Thoracic aorta (tissue), 2 donors: Measurements from ENCODE around the gene SDK1. TPM values are rescaled to one million over a fixed set of nuclear protein-coding genes. Genes with fewer than 3 reads are reported as not detected.

Source experiments
- ATAC-seq: fragments of 150-250 bp; one replicate; pipeline ENCODE4 v1.8.0; 2017; ENCODE audit warnings: low read depth; ENCODE audit not compliant: insufficient number of reproducible peaks, low FRiP score
- DNase-seq: peaks from one replicate; pipeline ENCODE4 v3.0.0-alpha.2; 2020; ENCODE audit warnings: low spot score
- H3K27ac ChIP-seq, 2 donors: fragments of 200-600 bp; sonication (generic); 1 replicate in 1 of 2; 2 replicates in 1 of 2; pipeline ENCODE4 v1.5.1; 2016; ENCODE audit warnings: mild to moderate bottlenecking in 2 of 2, moderate library complexity in 2 of 2
- H3K27me3 ChIP-seq: fragments of 200-600 bp; sonication (generic); replicated peaks from 2 replicates; pipeline ENCODE4 v1.6.0; 2016; ENCODE audit warnings: mild to moderate bottlenecking; ENCODE audit not compliant: insufficient read depth
- H3K36me3 ChIP-seq: fragments of 200-600 bp; sonication (generic); one replicate; pipeline ENCODE4 v1.5.1; 2016
- H3K4me1 ChIP-seq, 2 donors: fragments of 200-600 bp; sonication (generic); 1 replicate in 1 of 2; 2 replicates in 1 of 2; pipeline versions ENCODE4 v1.5.1 to v1.6.0; 2016; ENCODE audit warnings: low read depth in 2 of 2, mild to moderate bottlenecking in 1 of 2; ENCODE audit not compliant: control insufficient read depth in 1 of 2
- H3K4me3 ChIP-seq: fragments of 200-600 bp; sonication (generic); 2 replicates; pipeline ENCODE4 v1.5.1; 2016; ENCODE audit warnings: mild to moderate bottlenecking
- H3K9me3 ChIP-seq: fragments of 200-600 bp; sonication (generic); 2 replicates; pipeline ENCODE4 v1.5.1; 2016
- total RNA-seq, 2 donors: library from RNA; depleted of rRNA; stranded (reverse); fragments of >200 nt; gene quantifications; one replicate each; pipeline versions ENCODE4 v1.1.0 to v1.2.3, GENCODE V29; 2016
- TF ChIP-seq, protein P1 (sequence below): fragments of 200-600 bp; sonication (generic); IDR thresholded peaks from one replicate; pipeline ENCODE4 v1.5.1; 2019; ENCODE audit warnings: antibody characterized with exemption

SDK1 gene
- total RNA-seq, 2 donors from 2014 or later: 27.5 to 29.2 TPM

DNA sequence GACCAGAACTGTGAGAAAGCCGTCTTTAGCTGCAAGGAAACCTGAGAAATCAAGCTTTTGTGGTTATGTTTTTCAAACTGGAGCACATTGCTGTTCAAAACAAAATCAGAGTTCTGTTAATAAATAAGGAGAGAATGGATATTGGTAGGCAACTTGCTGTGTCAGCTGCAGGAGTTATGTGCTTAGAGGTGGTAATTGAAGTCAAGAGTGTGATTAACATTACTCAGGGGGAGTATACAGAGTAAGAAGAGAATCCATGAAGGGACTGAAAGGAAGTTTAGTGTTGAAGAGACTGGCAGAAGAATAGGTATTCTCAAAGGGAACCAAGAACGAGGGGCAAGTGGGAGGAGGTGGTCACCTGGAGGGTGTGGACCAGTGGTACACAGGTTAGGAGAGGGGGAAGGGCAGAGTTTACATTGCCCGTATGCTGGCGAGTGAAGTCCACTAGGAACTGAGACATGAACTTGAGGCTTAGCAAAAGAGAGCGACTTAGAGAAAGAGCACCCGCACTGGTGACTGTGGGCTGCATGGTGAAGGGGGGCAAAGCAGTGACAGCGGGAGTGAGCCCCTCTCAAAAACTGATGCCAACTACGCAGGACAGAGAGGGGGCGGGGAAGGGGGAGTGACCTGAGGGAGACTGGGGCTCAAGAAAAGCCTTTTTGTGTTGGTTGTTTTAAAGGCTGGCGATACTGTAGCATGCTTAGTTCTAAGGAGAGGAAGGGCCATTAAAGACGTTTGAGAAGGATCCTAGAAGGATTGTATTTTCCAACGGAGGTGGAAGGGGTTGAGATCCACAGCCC is 80.0 kb downstream of the SDK1 start:
- no peaks in the 10 kb centered on the region for H3K27me3 ChIP-seq
- ATAC-seq (no peak), DNase-seq (no peak)
- peaks cover 0 to 10% of the 10 kb centered on the region in 2 donors for H3K4me1 ChIP-seq
- H3K4me3 ChIP-seq: no peak overlapping the region
- TF ChIP-seq, protein P1, sequence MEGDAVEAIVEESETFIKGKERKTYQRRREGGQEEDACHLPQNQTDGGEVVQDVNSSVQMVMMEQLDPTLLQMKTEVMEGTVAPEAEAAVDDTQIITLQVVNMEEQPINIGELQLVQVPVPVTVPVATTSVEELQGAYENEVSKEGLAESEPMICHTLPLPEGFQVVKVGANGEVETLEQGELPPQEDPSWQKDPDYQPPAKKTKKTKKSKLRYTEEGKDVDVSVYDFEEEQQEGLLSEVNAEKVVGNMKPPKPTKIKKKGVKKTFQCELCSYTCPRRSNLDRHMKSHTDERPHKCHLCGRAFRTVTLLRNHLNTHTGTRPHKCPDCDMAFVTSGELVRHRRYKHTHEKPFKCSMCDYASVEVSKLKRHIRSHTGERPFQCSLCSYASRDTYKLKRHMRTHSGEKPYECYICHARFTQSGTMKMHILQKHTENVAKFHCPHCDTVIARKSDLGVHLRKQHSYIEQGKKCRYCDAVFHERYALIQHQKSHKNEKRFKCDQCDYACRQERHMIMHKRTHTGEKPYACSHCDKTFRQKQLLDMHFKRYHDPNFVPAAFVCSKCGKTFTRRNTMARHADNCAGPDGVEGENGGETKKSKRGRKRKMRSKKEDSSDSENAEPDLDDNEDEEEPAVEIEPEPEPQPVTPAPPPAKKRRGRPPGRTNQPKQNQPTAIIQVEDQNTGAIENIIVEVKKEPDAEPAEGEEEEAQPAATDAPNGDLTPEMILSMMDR: no peak
- H3K27ac ChIP-seq: no peak overlapping the region
- H3K9me3 ChIP-seq: no peaks in the 10 kb centered on the region
- H3K36me3 ChIP-seq: no peaks in the 10 kb centered on the region

DNA sequence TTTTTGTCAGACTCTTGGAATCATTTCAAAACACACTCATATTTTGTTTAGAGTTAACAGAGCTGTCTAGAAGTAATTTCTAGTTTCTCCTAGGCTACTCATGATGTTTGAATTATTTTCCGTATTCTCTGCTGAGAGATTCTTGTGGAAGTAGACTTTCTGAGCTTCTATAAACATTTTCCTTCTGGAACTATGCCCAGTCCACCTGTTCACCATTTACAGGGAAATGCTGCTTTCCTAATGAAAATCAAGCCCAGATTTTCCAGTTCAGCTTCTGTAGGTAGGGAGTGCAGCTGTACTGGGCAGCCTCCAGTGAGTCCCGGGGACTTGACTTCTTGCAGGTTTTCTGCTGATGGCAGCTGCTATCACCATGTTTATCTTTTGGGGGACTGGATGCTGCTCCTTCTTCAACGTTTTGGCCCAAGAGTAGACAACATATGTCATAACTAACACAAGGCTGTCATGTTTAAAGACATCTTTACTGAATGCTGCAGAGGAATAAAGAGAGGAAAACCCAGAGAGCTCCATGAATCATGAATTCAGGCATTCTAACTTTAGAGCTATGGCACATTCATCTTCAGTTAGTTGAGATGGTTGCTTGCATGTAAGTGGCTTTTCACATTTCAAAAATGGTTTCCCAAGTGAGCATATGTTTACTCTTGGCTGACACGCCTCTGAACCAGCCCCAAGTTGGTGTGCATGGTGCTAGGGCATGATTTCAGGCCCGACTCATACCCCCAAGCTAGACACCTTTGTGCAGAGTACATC is 85.6 kb downstream of the SDK1 start:
- no peaks in the 10 kb centered on the region for H3K9me3 ChIP-seq
- TF ChIP-seq, protein P1: no peak
- no peaks in the 10 kb centered on the region for H3K27me3 ChIP-seq
- peaks cover 3 to 12% of the 10 kb centered on the region in 2 donors for H3K4me1 ChIP-seq
- no peak for ATAC-seq
- H3K4me3 ChIP-seq: no peak overlapping the region
- no peak for DNase-seq
- no peak overlapping the region for H3K27ac ChIP-seq
- H3K36me3 ChIP-seq: no peaks in the 10 kb centered on the region

DNA sequence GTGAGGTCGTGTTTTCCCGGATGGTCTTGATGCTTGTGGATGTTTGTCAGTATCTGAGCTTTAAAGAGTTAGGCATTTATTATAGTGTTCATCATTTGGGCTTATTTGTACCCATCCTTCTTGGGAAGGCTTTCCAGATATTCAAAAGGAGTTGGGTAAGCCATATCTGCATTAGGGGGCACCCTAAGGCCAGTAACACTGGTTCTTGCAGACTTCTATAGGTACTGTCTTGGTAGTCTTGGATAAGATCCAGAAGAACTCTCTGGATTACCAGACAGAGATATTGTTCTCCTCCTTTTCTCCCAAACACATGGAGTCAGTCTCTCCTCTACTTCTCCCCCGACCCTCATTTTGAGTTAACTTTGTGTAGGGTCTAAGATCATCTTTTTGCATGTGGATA is 92.8 kb downstream of the SDK1 start:
- no peak for ATAC-seq
- no peaks in the 10 kb centered on the region for H3K4me1 ChIP-seq
- no peaks in the 10 kb centered on the region for H3K27me3 ChIP-seq
- H3K9me3 ChIP-seq: peaks cover 5% of the 10 kb centered on the region
- TF ChIP-seq, protein P1: no peak
- H3K4me3 ChIP-seq: no peak overlapping the region
- H3K36me3 ChIP-seq: no peaks in the 10 kb centered on the region
- H3K27ac ChIP-seq: no peak overlapping the region
- no peak for DNase-seq

DNA sequence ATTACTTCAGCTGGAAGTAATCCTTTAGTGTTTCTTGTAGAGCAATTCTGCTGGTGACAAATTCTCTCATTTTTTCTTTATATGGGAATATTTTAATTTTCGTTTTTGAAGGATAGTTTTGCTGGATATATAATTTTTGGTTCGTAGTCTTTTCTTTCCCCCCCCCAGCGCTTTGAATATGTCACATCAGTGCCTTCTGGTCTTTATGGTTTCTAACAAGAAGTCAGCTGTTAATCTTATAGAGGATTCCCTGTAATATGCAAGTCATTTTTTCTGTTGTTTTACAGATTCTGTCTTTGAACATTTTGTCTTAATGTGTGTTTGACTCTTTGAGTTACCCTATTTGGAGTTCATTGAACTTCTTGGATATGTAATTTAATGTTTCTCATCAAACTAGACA is 96.3 kb downstream of the SDK1 start:
- Histone ChIP-seq H3K27me3 (no peaks in the 10 kb centered on the region), H3K9me3 (peaks cover 5% of the 10 kb centered on the region), H3K4me1 (no peaks in the 10 kb centered on the region), H3K4me3 (no peak overlapping the region), H3K36me3 (no peaks in the 10 kb centered on the region), H3K27ac (no peak overlapping the region)
- TF ChIP-seq, protein P1: no peak
- DNase-seq (no peak), ATAC-seq (no peak)

DNA sequence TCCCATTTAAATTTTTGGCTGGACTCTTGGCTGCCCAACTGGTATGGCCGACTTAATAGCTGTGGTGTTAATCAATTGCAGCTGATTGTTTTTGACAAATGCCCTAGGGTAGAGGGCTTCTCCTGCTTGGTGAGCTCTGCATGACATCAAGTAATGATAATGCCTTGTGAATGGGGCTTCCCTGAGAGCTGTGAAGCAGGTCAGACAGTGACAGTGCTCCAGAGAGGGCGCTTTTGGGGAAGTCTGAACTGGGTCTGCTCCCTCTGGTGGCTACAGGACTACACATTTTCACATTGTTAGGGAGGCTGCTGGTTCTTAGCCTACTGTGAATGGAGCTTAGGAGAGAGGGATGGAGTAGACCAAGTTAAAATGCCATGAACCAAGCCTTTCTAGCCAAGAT is 98.8 kb downstream of the SDK1 start:
- Histone ChIP-seq H3K36me3 (no peaks in the 10 kb centered on the region), H3K27me3 (no peaks in the 10 kb centered on the region), H3K27ac (no peak overlapping the region), H3K4me1 (peaks cover 0 to 4% of the 10 kb centered on the region in 2 donors), H3K9me3 (no peaks in the 10 kb centered on the region), H3K4me3 (no peak overlapping the region)
- no peak for ATAC-seq
- TF ChIP-seq, protein P1: no peak
- no peak for DNase-seq
